GM19023 (cell line): Measurements from ENCODE around the gene ARHGAP45.

Experiments used
- ATAC-seq: cut with Tn5 transposase; IDR thresholded peaks from one replicate; pipeline ENCODE4 v1.9.1; 2021; ENCODE audit warnings: mild to moderate bottlenecking, moderate library complexity; ENCODE audit not compliant: unreplicated experiment

The ARHGAP45 gene

GRCh38 chr19:1054102-1055027 lies 12.6 kb upstream of the ARHGAP45 start:
- no peak for ATAC-seq

GRCh38 chr19:1055028-1055425 lies 11.9 kb upstream of the ARHGAP45 start:
- no peak for ATAC-seq

- no peak for ATAC-seq
Observed at GRCh38 chr19:1055886-1056620, 10.9 kb upstream of the ARHGAP45 start.

- no peak for ATAC-seq
Observed at GRCh38 chr19:1057176-1057855, 9.7 kb upstream of the ARHGAP45 start.

- no peak for ATAC-seq
Observed at GRCh38 chr19:1058112-1058511, 8.9 kb upstream of the ARHGAP45 start.

- ATAC-seq = no peak
Observed at GRCh38 chr19:1060689-1061088, 6.3 kb upstream of the ARHGAP45 start.

GRCh38 chr19:1061987-1062386 lies 5.0 kb upstream of the ARHGAP45 start:
- ATAC-seq = no peak

- no peak for ATAC-seq
Observed at GRCh38 chr19:1062387-1063029, 4.5 kb upstream of the ARHGAP45 start.

GRCh38 chr19:1063030-1063908 lies 3.7 kb upstream of the ARHGAP45 start:
- ATAC-seq = no peak

GRCh38 chr19:1063909-1064660 lies 2.9 kb upstream of the ARHGAP45 start:
- no peak for ATAC-seq

GRCh38 chr19:1064661-1065605 lies 2.0 kb upstream of the ARHGAP45 start:
- no peak for ATAC-seq

GRCh38 chr19:1065606-1066109 lies 1.3 kb upstream of the ARHGAP45 start:
- no peak for ATAC-seq

- no peak for ATAC-seq
Observed at GRCh38 chr19:1066251-1066747, 668 bp upstream of the ARHGAP45 start.

- no peak for ATAC-seq
Observed at GRCh38 chr19:1067341-1067957, 482 bp downstream of the ARHGAP45 start.

- ATAC-seq = no peak
Observed at GRCh38 chr19:1068009-1069001, 1.3 kb downstream of the ARHGAP45 start.
